ENCODE data around the gene REEP1. TPM values are rescaled to one million over a fixed set of nuclear protein-coding genes. Genes with fewer than 3 reads are reported as not detected.
"Not testable (repeated sequence)": the region's sequence is repeated elsewhere in the genome, so short reads cannot be mapped to it uniquely, and the experiment has no call there.

Gene REEP1
- total RNA-seq, 2 donors from 2014 or later = 48.4 to 55.2 TPM

DNA sequence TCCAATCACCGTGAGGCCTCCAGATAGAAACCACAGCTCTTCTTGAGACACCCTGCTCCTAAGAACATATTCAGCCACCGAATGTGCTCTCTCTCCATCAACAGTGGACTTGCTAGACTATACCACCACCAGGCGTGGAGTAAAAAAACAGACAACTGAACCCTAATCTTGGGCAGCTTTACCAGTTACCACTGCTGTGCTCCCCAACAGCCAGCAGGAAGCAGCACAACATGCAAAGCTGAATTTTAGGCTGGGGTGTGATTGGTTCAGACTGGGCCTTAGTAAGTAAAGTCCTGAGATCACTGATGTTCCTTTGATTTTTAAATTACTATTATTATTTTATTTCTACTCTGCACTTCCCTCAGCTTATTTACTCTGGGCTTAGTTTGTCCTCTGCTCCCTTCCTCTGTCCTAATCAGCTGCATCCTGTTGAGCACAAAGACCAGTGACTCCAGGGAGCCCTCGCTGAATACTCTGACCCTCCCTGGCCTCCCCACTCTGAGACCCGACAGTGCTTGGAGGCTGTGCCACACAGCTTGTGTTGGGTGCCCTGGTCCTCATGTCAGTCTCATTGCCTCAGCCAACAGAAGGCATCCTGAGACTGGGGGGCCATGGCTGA, 116.3 kb downstream of the REEP1 start:
- no peak for DNase-seq (ENCODE audit: low spot score)
- intact Hi-C loops (cut with DNase I) = loop anchor here (5.0 to 10.0 kb wide), 2 partner anchors 64 to 146 kb away; no protein-coding TSS in a partner anchor

DNA sequence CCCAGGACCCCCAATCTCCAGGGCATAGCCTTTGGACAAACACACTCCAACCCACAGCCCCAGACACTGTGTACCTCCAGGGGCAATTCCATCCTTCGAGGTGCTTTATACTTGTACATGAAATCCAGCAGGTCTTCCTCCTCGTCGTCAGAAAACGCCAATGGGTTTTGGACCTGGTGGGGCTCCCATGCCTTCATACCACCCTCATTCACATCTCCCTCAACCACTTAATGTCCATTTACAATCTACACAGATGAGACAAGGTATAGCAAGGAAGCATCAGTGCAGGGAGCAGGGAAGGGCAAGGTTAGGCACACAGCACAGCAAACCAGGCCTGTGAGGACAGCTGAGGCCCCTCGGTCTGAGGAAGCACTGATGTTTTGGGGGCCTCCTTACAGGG, 117.5 kb downstream of the REEP1 start:
- intact Hi-C loops (cut with DNase I) = loop anchor here (2.0 to 10.0 kb wide), 3 partner anchors 65 to 149 kb away; no protein-coding TSS in a partner anchor
- no peak for DNase-seq (ENCODE audit: low spot score)

DNA sequence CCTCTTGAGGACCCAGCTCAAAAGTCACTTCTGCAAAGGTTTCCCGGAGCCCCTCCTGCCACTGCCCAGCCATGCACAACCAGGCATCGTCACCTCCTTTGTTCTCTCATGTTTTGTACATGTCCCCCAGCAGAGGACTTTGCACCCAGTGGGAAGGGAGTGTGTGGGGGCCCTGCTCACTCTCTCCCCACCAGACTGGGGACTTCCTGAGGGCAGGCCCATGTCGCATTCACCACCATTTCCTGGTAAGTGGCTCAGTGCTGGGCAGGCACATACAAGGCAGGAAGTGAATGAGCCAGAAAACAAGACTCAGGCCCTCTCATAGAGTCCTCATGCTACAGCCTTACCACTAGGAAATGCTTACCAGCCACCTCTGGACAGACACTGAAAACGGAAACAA, 119.3 kb downstream of the REEP1 start:
- intact Hi-C loops (cut with DNase I) = loop anchor here in 1 of 2 donors (2.0 kb wide), 1 partner anchor 151 kb away; no protein-coding TSS in a partner anchor
- no peak for DNase-seq (ENCODE audit: low spot score)

DNA sequence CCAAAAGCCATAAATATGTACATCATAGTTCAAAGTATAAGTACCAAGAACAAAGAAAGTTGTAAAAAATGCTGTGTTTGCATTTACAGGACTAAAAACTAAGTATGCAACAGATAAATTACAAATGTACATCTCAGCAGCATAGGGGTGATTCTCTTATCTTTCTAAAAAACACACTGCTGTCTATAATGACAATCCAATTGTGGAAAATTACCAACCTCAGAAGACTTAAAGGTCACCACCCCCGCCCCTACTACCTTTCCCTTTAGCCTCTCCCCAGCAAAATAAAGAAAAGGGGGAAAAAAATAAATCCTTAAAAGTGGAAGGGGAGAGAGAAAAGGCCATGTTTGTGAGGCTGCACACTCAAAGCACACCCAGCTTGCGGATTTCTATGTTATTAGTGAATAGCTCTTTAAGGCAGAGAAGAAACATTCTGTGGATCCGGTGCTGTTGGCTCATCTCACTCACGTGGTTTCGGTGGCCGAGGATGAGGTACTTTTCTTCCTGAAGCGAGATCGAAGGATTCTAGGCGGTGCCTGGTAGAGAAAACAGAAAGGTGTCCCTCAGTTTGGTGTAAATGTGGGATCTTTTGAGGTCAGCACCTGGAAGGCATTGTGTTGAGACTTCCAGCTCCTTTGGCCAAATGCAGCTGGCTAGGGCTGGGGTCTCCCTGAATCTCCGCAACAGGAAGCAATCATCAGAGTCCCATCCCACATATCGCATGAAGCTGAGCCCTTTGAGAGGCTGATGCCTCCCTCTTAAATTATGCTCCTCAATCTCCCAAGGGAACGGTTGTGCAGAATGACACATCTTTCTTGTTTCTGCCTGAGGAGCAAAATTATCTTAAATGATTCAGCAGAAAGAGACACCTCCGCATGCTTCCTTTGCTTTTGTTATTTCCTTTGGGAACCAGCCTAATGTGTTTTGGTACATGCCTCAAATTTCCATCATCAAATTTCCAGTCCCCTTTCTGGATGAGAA, 120.6 kb downstream of the REEP1 start:
- intact Hi-C loops (cut with DNase I) = no loop called here
- DNase-seq (ENCODE audit: low spot score) = no peak

DNA sequence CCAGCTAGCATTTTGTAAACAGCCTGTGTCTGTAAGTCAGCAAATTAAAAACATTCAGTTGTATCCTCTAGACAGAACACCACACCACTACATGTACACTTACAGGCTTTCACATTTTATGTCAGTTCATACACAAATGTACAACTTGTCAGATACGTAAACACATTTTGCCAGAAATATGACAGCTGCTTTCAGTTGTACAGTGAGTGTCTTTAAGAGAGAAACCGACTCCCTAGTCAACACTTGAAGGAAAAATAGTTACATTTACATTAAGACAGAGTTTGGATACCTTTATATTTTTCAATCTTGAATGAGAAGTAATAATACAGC, 123.0 kb downstream of the REEP1 start:
- intact Hi-C loops (cut with DNase I) = no loop called here
- no peak for DNase-seq (ENCODE audit: low spot score)

DNA sequence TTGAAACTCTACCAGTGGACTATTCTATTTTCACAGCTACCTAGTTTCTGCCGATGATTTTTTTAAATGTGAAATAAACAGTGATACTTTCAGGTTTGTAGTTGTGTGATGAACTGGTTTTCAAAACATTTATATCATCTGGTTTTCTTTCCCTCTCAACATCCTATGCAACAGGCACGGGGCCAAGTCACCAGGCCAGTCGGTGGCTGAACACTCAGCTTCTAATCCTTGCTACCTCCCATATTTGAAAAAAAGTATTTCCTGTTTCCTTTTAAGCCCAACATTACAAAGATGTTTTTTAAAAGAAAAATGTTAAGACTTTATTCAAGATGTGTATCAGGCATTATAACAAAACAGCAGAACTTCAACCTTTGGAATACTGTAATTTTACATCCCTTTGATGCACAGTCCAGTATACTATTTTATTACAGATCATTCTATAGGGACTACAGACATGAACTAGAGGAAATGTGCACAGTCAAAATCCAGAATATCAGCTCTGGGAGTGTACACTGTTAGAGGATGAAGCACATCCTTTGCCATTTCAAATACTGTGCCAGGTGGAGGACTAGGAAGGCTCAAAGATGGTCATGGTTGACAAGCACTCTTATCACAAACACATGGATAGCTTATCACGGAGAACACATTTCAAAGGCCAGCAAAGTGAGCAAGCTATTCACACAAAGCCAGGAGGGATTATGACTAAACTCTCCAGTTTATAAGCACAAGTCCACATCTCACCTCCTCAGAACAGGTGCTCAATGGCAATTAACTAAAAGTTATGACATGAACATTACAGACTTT, 123.5 kb downstream of the REEP1 start:
- no peak for DNase-seq (ENCODE audit: low spot score)
- intact Hi-C loops (cut with DNase I) = no loop called here

DNA sequence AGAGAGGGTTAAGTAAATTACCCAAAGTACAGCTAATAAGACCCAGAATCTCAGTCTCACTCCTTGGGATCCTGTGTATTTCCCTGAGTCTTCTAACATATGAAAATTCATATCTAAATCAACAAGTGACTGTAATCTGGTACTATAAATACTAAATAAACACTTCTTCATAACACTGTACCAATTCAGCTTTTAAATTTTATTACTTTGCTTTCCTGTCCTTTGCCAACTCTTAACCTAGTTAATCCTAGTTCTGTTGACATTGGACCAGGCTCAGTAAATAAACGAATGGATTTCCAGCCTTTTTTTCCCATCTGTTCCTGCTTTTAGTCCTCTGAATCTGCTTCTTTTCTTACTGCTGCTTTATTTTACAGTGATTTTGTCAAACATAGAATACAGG, 124.4 kb downstream of the REEP1 start:
- intact Hi-C loops (cut with DNase I) = no loop called here
- DNase-seq (ENCODE audit: low spot score) = no peak

DNA sequence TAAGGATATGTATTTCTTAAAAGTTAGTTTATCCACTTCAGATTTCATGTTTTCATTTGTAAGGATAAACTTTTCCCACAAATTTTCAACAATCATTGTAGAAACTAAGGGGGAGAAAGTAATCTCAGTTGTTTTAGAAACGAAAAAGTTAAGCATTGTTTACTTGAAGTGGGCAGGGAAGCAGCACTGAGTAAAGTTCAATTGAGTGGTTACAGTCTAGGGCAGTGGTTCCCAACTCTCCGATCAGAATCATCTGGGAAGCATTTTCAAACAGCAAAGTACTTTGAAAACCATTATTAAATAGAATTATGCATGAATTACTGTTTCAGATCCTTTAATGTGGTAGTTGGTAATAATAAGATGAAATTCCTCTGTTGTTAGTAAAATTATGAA, 125.6 kb downstream of the REEP1 start:
- intact Hi-C loops (cut with DNase I) = no loop called here
- DNase-seq (ENCODE audit: low spot score) = no peak

DNA sequence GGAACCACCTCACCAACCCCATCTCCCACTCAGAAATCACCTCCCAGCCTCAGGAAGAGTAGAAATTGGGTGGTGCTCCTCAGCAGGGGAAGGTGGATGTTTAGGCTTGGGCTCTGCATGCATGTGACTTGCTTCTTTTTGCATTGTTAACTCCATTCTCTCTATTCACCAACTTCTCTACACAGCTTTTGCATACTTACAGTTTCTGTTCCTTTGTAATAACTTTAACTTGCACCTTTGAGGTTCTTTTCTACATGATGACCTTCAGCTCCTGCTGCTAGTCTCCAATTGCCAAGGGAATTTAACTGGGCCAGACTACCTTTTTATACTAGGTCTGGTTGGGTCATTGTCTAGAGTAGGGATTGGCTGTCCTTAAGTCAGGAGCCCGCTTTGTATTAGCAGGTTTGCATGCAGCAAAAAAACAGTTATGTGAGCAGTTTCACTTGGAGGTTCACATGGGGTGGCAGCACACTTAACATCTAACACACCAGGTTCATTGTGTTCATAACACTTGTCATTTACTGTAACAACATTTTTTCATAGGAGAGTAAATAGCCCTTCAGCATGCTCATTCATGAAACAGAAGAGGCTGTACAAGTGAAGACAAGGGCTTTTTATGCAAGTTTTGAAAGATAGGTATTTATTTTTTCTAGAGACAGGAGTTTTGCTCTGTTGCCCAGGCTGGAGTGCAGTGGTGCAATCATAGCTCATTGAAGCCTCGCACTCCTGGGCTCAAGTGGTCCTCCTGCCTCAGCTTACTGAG, 126.2 kb downstream of the REEP1 start:
- no peak for DNase-seq (ENCODE audit: low spot score)
- intact Hi-C loops (cut with DNase I) = no loop called here

DNA sequence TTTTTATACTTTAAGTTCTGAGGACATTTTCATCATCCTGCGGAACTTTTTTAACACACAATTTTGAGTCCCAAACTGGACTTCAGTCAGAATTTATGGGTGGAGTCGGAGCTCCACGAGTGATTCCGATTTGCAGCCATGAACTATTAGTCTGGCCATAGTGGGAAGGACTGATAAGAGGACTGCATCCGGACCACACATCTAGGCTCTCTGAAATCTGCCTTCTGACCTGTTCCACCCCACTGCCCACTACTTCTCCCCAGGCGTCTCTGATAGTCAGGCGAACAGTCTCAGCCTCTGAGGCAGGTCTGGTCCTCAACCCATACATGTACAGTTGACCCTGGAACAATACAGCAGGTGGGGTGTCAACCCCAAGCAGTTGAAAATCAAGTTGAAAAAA, 133.0 kb downstream of the REEP1 start:
- DNase-seq (ENCODE audit: low spot score) = no peak
- intact Hi-C loops (cut with DNase I) = no loop called here

DNA sequence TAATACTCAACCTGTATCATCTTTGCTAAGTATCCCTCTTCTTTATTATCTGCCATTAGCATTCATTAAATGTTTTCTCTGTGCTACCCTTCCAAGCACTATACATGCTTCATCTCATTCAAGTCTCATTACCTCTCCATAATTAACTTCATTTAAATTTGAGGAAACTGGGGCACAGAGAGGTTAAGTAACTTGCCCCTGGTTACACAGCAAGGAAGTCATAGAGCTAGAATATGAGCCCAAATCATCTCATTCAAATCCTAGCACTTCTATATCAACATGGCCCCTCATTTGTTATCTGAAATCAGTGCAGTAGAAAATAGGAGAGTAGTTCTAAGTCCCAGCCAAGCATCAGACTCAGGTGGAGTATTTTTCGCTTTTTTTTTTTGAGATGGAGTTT, 133.8 kb downstream of the REEP1 start:
- intact Hi-C loops (cut with DNase I) = no loop called here
- no peak for DNase-seq (ENCODE audit: low spot score)

DNA sequence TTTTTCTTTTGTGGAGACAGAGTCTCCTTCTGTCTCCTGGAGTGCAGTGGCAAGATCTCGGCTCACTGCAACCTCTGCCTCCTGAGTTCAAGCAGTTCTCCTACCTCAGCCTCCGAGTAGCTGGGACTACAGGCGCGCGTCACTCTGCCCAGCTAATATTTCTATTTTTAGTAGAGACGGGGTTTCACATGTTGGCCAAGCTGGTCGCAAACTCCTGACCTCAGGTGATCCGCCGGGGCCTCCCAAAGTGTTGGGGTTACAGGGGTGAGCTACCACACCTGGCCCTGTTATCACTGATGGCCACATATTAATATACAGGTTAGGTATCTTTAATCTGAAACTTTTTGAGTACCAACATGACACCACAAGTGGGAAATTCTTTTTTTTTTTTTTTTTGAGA, 134.7 kb downstream of the REEP1 start:
- intact Hi-C loops (cut with DNase I) = no loop called here
- no peak for DNase-seq (ENCODE audit: low spot score)

DNA sequence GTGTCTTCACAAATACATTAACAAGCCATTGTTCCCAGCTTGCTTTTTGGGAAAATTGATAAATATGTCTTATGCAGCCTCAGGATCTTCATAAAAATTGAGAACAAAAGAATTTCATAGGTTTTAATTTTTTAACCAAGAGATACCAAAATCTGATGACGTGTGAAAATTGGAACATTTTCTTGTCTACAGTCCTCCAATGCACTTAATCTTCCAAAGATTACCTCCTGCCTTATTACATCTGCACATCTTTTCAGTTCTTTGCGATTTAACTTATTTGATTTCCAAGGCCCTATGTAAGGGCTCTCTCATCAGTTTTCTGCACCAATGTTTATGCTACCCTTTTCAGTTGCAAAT, 135.1 kb downstream of the REEP1 start:
- intact Hi-C loops (cut with DNase I) = no loop called here
- DNase-seq (ENCODE audit: low spot score) = no peak

DNA sequence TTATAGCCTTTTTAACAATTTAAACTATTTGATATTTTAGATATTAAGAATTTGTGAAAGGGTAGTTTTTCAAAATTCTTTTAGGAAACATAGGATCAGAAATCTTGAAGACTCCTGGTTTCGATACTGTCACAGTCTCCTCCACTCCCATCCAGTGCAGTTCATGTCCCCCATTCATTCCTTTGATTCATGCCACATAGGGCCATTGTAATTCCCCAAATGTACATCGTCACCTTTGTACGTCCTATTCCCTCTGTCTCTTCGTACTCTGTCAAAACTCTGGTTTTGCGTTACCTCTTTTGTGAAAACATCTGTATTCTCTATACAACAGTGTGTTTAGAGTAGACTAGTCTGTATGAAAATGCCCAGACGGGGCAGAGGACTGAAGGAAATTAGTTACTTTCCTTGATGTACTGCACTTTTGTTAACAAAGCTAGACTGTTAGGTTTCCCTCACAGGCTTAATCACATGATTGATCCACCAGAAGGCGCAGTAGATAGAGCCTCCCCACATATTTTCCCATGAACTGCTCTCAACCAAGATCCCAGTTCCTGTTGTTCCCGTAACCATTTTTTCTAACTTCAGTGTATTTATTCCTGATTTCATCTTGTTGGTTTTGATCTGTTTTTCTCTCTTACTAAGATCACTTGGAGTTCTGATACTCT, 135.6 kb downstream of the REEP1 start:
- intact Hi-C loops (cut with DNase I) = no loop called here

DNA sequence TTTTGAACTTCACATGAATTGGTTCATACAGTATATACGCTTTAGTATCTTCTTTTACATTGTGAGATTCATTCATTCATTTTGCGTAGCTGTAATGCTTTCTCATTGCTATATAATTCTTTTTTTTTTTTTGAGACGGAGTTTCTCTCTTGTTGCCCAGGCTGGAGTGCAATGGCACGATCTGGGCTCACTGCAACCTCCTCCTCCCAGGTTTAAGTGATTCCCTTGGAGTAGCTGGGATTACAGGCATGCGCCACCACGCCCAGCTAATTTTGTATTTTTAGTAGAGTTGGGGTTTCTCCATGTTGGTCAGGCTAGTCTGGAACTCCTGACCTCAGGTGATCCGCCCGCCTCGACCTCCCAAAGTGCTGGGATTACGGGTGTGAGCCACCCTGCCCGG, 136.9 kb downstream of the REEP1 start:
- DNase-seq (ENCODE audit: low spot score); intact Hi-C loops (cut with DNase I): not testable (repeated sequence)

More for the DNA sequence above, 135.6 kb downstream of the REEP1 start:
- no peak for DNase-seq (ENCODE audit: low spot score)

DNA sequence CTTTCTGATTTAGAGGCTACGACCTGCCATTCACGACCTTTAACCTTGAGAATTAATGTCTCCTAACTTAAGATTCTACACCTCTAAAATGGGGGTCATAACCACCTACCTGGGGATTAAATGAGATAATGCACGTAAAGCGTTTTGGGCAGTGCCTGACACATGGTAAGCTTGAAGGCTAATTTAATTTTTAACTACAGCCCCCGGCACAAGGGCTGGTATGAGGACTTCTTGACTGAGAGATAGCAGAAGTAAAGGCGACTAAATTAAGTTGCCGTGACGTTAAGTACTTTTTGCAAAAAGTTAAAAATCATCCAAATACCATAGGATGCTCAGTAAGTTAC, 137.6 kb downstream of the REEP1 start:
- intact Hi-C loops (cut with DNase I) = no loop called here
- DNase-seq (ENCODE audit: low spot score) = no peak

DNA sequence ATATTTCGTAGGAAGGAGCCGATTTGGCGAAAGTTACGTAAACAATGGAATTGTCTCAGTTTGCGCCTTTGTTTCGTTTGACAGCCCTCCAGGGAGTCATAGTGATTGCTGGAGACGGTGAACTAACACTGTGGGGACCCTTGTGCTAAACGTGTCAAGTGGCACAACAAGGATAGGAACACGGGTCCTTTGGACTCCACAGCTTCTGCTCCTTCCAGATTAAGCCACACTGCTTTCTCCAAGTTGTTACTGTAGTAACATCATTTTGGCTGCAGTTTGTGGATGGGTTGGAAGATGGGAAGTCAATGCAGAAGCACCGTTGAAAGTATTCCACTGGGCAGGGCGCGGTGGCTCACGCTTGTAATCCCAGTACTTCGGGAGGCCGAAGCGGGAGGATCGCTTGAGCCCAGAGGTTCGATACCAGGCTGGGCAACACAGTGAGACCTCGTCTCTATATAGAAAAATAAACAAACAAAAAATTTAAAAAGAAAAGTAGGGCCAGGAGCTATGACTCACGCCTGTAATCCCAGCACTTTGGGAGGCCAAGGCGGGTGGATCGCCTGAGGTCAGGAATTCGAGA, 141.5 kb downstream of the REEP1 start:
- no peak for DNase-seq (ENCODE audit: low spot score)
- intact Hi-C loops (cut with DNase I) = no loop called here

DNA sequence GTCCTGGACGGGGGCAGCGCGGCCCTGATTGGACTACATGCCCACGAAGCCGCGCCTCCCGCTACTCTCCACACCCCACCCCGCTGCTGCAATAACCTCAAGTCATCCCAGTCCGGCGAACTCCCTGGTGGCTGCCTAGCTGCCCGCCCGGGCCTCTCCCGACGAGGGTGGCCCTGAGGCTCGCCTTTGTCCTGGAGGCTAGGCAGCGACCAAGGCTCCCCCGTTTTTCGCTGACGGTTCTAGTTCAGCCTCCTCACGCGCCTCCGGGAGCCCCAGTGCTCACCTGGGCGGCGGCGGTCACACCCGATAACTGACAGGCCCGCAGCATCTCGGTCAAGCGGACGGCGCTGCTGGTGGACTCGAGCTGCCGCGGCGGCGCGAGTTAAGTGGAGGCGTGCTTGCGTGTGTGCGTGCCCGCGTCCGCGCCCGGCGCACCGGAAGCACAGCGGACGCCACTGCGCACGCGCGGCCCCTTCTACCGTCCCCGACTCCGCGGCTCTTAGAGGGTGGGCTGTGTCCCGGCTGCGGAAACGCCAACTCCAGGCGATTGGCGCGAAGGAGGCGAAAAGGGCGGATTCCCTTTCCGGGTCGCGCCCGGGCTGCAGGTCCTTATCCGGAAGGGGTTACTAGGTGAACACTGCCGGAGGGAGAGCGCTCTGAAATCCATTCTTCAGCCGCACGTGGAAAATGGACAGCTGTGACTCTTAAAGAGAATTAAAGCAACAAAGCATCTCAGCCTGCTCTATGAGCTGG, 142.2 kb downstream of the REEP1 start, which contains the start of gene IMMT:
Gene IMMT, minus strand, starts transcription at position 408 of the 753 bp plus-strand sequence. Its CDS starts 80 bp downstream, at position 328.
- intact Hi-C loops (cut with DNase I) = no loop called here
- DNase-seq (ENCODE audit: low spot score) = peak; percentile 98
